HG03280 (cell line): ENCODE results near the gene RIPK3.
"Not testable (repeated sequence)": the region's sequence is repeated elsewhere in the genome, so short reads cannot be mapped to it uniquely, and the experiment has no call there.

Experiments used
- ATAC-seq: cut with Tn5 transposase; IDR thresholded peaks from one replicate; pipeline ENCODE4 v1.9.1; 2021; ENCODE audit warnings: mild to moderate bottlenecking, moderate library complexity; ENCODE audit not compliant: unreplicated experiment

Gene RIPK3

GRCh38 chr14:24348186-24348585 is 8.4 kb upstream of the RIPK3 start:
- no peak for ATAC-seq

GRCh38 chr14:24347134-24347533 is 7.3 kb upstream of the RIPK3 start:
- no peak for ATAC-seq

GRCh38 chr14:24343795-24344660 is 4.2 kb upstream of the RIPK3 start:
- ATAC-seq: no peak

- ATAC-seq: no peak
These were observed 3.1 kb upstream of the RIPK3 start for GRCh38 chr14:24342889-24343288.

- ATAC-seq: no peak
These were observed 815 bp upstream of the RIPK3 start for GRCh38 chr14:24340606-24341005.

GRCh38 chr14:24338843-24339242 is 948 bp downstream of the RIPK3 start:
- no peak for ATAC-seq

GRCh38 chr14:24337824-24338175 is 2.0 kb downstream of the RIPK3 start:
- no peak for ATAC-seq

GRCh38 chr14:24337144-24337823 is 2.5 kb downstream of the RIPK3 start:
- no peak for ATAC-seq

GRCh38 chr14:24335461-24336171 is 4.2 kb downstream of the RIPK3 start:
- no peak for ATAC-seq

GRCh38 chr14:24334431-24335291 is 5.1 kb downstream of the RIPK3 start, which contains the start of gene ADCY4:
TSS of gene ADCY4 (minus strand) at chr14:24335071. CDS start at chr14:24334652, 419 bp downstream.
- ATAC-seq: no peak

GRCh38 chr14:24332268-24332993 is 7.4 kb downstream of the RIPK3 start:
- peak; percentile 82 for ATAC-seq

- no peak for ATAC-seq
These were observed 8.0 kb downstream of the RIPK3 start for GRCh38 chr14:24331731-24332267.

- ATAC-seq: no peak
These were observed 8.7 kb downstream of the RIPK3 start for GRCh38 chr14:24330973-24331674.

- no peak for ATAC-seq
These were observed 10.1 kb downstream of the RIPK3 start for GRCh38 chr14:24329736-24330135.

GRCh38 chr14:24329073-24329663 is 10.6 kb downstream of the RIPK3 start:
- ATAC-seq: no peak

- ATAC-seq: not testable (repeated sequence)
These were observed 11.9 kb downstream of the RIPK3 start for GRCh38 chr14:24327914-24328313.

- ATAC-seq: no peak
These were observed 12.5 kb downstream of the RIPK3 start for GRCh38 chr14:24327303-24327702.

- ATAC-seq: no peak
These were observed 13.8 kb downstream of the RIPK3 start for GRCh38 chr14:24325963-24326362.
